ENCODE measurements around the gene GNB4. TPM values are rescaled to one million over a fixed set of nuclear protein-coding genes. Genes with fewer than 3 reads are reported as not detected.

The GNB4 gene
- total RNA-seq, 4 donors from 2014 or later, result 63.9 to 91.8 (median 85.8) TPM

- 82 to 87% methylated on average over 1 of the region's 1 CpG for WGBS, 2 donors
- intact Hi-C loops (cut with DNase I; ENCODE audit: low total_unique reads), result no loop called here
- no peak overlapping the region for H3K4me3 ChIP-seq (ENCODE audit: low read depth, poor library complexity, severe bottlenecking)
- no peak for DNase-seq (ENCODE audit: low spot score in 2 of 2)
- TF ChIP-seq CTCF (IDR thresholded peaks at IDR 0.05), result no peak
- TF ChIP-seq POLR2A (IDR thresholded peaks at IDR 0.05), result no peak
Measured at GRCh38 chr3:179391906-179392305, 59.4 kb downstream of the GNB4 start.

GRCh38 chr3:179376474-179376873 lies 74.8 kb downstream of the GNB4 start:
- intact Hi-C loops (cut with DNase I; ENCODE audit: low total_unique reads), result no loop called here
- DNase-seq (ENCODE audit: low spot score in 2 of 2), result no peak
- no peak for TF ChIP-seq POLR2A (IDR thresholded peaks at IDR 0.05)
- no peak for TF ChIP-seq CTCF (IDR thresholded peaks at IDR 0.05)
- no peak overlapping the region for H3K4me3 ChIP-seq (ENCODE audit: low read depth, poor library complexity, severe bottlenecking)
- WGBS, 2 donors, result 93% methylated on average over 1 of the region's 1 CpG

GRCh38 chr3:179375091-179375999 lies 75.9 kb downstream of the GNB4 start:
- intact Hi-C loops (cut with DNase I; ENCODE audit: low total_unique reads), result no loop called here
- H3K4me3 ChIP-seq (ENCODE audit: low read depth, poor library complexity, severe bottlenecking), result no peak overlapping the region
- no peak for DNase-seq (ENCODE audit: low spot score in 2 of 2)
- TF ChIP-seq CTCF (IDR thresholded peaks at IDR 0.05) (no peak), POLR2A (IDR thresholded peaks at IDR 0.05) (no peak)
- WGBS, 2 donors, result 85 to 97% methylated on average over 12 of the region's 12 CpGs

GRCh38 chr3:179373938-179374337 lies 77.3 kb downstream of the GNB4 start:
- no peak overlapping the region for H3K4me3 ChIP-seq (ENCODE audit: low read depth, poor library complexity, severe bottlenecking)
- TF ChIP-seq CTCF (IDR thresholded peaks at IDR 0.05) (no peak), POLR2A (IDR thresholded peaks at IDR 0.05) (no peak)
- 95 to 97% methylated on average over 6 of the region's 6 CpGs for WGBS, 2 donors
- intact Hi-C loops (cut with DNase I; ENCODE audit: low total_unique reads), result no loop called here
- DNase-seq (ENCODE audit: low spot score in 2 of 2), result no peak

- WGBS, 2 donors, result 93 to 96% methylated on average over 1 of the region's 1 CpG
- no peak for DNase-seq (ENCODE audit: low spot score in 2 of 2)
- intact Hi-C loops (cut with DNase I; ENCODE audit: low total_unique reads), result no loop called here
Measured at GRCh38 chr3:179369621-179370020, 81.6 kb downstream of the GNB4 start.

More at GRCh38 chr3:179369621-179370020, 81.6 kb downstream of the GNB4 start:
- TF ChIP-seq CTCF (IDR thresholded peaks at IDR 0.05), result no peak
- TF ChIP-seq POLR2A (IDR thresholded peaks at IDR 0.05), result no peak
- no peak overlapping the region for H3K4me3 ChIP-seq (ENCODE audit: low read depth, poor library complexity, severe bottlenecking)

All from lower leg skin (tissue), 4 donors.